ENCODE data around the gene EIF4A3.

EIF4A3 gene

GRCh38 chr17:80147035-80147822, at the start of gene EIF4A3:
Gene EIF4A3, minus strand, starts transcription at chr17:80147128. Its CDS starts 167 bp downstream, at chr17:80146961.
- POLR2A ChIA-PET, result no interaction called here

GRCh38 chr17:80196652-80197051, 49.7 kb upstream of the EIF4A3 start:
- DNase-seq (ENCODE audit: extremely low spot score), result no peak
- no peak for TF ChIP-seq CTCF (IDR thresholded peaks at IDR 0.05; ENCODE audit: control extremely low read depth, extremely low read depth, low read depth, missing control alignments)
- CTCF ChIA-PET, result interaction anchor here (1.0 to 4.3 kb wide), 19 partner anchors 9 to 166 kb away, joined by 3 to 32 read pairs (median 5); no protein-coding TSS in a partner anchor
- POLR2A ChIA-PET, result no interaction called here

More at GRCh38 chr17:80147035-80147822, at the start of gene EIF4A3:
- peak; percentile 99 for DNase-seq (ENCODE audit: extremely low spot score)
- CTCF ChIA-PET, result interaction anchor here (1.1 to 2.1 kb wide), 3 partner anchors 12 to 49 kb away, joined by 3 to 7 read pairs (median 7); partner anchors contain the start of gene GAA
- TF ChIP-seq CTCF (IDR thresholded peaks at IDR 0.05; ENCODE audit: control extremely low read depth, extremely low read depth, low read depth, missing control alignments), result peak; percentile 14

- CTCF ChIA-PET, result interaction anchor here (0.7 to 4.3 kb wide), 37 partner anchors 9 to 213 kb away, joined by 3 to 32 read pairs (median 4); partner anchors contain the start of gene GAA
- POLR2A ChIA-PET, result no interaction called here
- TF ChIP-seq CTCF (IDR thresholded peaks at IDR 0.05; ENCODE audit: control extremely low read depth, extremely low read depth, low read depth, missing control alignments), result peak; percentile 85
- peak; percentile 64 for DNase-seq (ENCODE audit: extremely low spot score)
Observed at GRCh38 chr17:80195671-80196529, 49.0 kb upstream of the EIF4A3 start.

GRCh38 chr17:80195141-80195540, 48.2 kb upstream of the EIF4A3 start:
- CTCF ChIA-PET, result interaction anchor here (0.8 to 4.3 kb wide), 28 partner anchors 8 to 214 kb away, joined by 3 to 32 read pairs (median 4); no protein-coding TSS in a partner anchor
- no peak for DNase-seq (ENCODE audit: extremely low spot score)
- POLR2A ChIA-PET, result no interaction called here
- no peak for TF ChIP-seq CTCF (IDR thresholded peaks at IDR 0.05; ENCODE audit: control extremely low read depth, extremely low read depth, low read depth, missing control alignments)

GRCh38 chr17:80191865-80192661, 45.1 kb upstream of the EIF4A3 start:
- no peak for DNase-seq (ENCODE audit: extremely low spot score)
- no peak for TF ChIP-seq CTCF (IDR thresholded peaks at IDR 0.05; ENCODE audit: control extremely low read depth, extremely low read depth, low read depth, missing control alignments)
- ChIA-PET CTCF (interaction anchor here (1.2 to 1.6 kb wide), 6 partner anchors 8 to 90 kb away, joined by 3 to 5 read pairs (median 4); partner anchors contain the start of gene GAA), POLR2A (interaction anchor here (1.4 kb wide), 1 partner anchor 13 kb away, joined by 3 read pairs; no protein-coding TSS in a partner anchor)
